Adrenal gland (tissue), 5 donors: Measurements from ENCODE around the gene ERICH6B.

Experiments used
- POLR2A ChIP-seq, 2 donors: fragments of 450-650 bp; IDR thresholded peaks; one replicate each; pipeline ENCODE4 v1.6.1; 2017; ENCODE audit warnings: antibody characterized with exemption in 2 of 2, mild to moderate bottlenecking in 2 of 2, moderate library complexity in 1 of 2
- TF ChIP-seq, protein P1 (sequence below), 6 experiments: fragments of 450-650 bp in 4 of 6; fragments of 200-600 bp in 2 of 6; sonication (generic) in 1 of 6; IDR thresholded peaks; 1 replicate in 5 of 6; 2 replicates in 1 of 6; pipeline versions ENCODE4 v1.5.1 to v1.8.0; 2016 to 2021; ENCODE audit warnings: antibody characterized with exemption in 6 of 6, mild to moderate bottlenecking in 2 of 6, moderate library complexity in 1 of 6
- donor health status: DM: no; HTN: no; CAD: no.

DNA sequence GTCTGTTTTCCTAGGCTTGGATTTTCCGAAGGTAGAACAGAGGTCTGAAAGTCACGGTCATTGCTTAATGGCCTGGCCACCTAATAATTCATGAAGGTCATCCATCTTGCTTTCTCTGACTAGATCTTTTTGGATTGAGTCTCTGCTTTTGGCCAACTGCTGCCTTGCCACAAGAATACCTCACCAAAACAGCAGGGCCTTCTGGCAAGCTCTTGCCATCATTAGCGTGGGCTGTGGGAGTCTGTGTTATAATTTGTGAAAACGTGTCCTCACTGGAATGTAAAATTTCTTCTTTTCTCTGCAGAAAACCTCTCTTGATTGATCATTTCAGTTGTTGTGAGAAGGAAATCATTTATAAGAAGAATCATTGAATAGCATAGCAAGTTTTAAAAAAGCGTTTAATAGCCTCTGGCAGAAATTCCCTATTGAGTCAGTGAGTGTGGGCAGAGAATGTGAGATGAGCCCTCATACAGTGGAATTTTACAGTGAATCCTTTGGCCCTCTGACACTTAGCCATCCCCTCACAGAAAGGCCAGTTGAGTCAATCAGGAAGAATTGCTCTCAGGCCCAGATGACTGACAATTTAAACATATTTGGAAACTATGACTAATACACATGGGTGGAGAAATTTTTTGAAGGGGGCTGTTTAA, 43.2 kb upstream of the ERICH6B start:
- TF ChIP-seq, protein P1, sequence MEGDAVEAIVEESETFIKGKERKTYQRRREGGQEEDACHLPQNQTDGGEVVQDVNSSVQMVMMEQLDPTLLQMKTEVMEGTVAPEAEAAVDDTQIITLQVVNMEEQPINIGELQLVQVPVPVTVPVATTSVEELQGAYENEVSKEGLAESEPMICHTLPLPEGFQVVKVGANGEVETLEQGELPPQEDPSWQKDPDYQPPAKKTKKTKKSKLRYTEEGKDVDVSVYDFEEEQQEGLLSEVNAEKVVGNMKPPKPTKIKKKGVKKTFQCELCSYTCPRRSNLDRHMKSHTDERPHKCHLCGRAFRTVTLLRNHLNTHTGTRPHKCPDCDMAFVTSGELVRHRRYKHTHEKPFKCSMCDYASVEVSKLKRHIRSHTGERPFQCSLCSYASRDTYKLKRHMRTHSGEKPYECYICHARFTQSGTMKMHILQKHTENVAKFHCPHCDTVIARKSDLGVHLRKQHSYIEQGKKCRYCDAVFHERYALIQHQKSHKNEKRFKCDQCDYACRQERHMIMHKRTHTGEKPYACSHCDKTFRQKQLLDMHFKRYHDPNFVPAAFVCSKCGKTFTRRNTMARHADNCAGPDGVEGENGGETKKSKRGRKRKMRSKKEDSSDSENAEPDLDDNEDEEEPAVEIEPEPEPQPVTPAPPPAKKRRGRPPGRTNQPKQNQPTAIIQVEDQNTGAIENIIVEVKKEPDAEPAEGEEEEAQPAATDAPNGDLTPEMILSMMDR (IDR thresholded peaks at IDR 0.05) = no peak
- TF ChIP-seq POLR2A (IDR thresholded peaks at IDR 0.05) = no peak
